GM23338 (cell line): ENCODE data around the gene TUBGCP2. TPM values are rescaled to one million over a fixed set of nuclear protein-coding genes. Genes with fewer than 3 reads are reported as not detected.

Experiments used
- ATAC-seq: fragments of 200-7000 bp; cut with Tn5 transposase; 3 replicates; pipeline ENCODE4 v1.9.1; 2020
- DNase-seq: peaks from one replicate; pipeline ENCODE4 v3.0.0-alpha.2; 2015; ENCODE audit warnings: low spot score
- H2AFZ ChIP-seq: fragments of 200-600 bp; sonication (generic); 2 replicates; pipeline ENCODE4 v1.8.0; 2016; ENCODE audit warnings: antibody characterized with exemption, mild to moderate bottlenecking, moderate library complexity
- H3F3A ChIP-seq: fragments of 200-600 bp; sonication (generic); replicated peaks from 2 replicates; pipeline ENCODE4 v1.8.0; 2017; ENCODE audit warnings: antibody characterized with exemption, mixed run types, low read depth
- H3K27ac ChIP-seq: fragments of 200-600 bp; sonication (generic); 2 replicates; pipeline ENCODE4 v1.6.1; 2016; ENCODE audit warnings: low read depth
- H3K27me3 ChIP-seq: fragments of 200-600 bp; sonication (generic); 2 replicates; pipeline ENCODE4 v1.8.0; 2016; ENCODE audit warnings: mild to moderate bottlenecking, mixed run types, moderate library complexity; ENCODE audit not compliant: insufficient read depth
- H3K36me3 ChIP-seq: fragments of 200-600 bp; sonication (generic); 2 replicates; pipeline ENCODE4 v1.8.0; 2016; ENCODE audit warnings: mild to moderate bottlenecking; ENCODE audit not compliant: insufficient read depth
- H3K4me1 ChIP-seq: fragments of 200-600 bp; sonication (generic); 2 replicates; pipeline ENCODE4 v1.8.0; 2016; ENCODE audit warnings: mild to moderate bottlenecking, moderate library complexity; ENCODE audit not compliant: insufficient read depth
- H3K4me2 ChIP-seq: fragments of 200-600 bp; sonication (generic); 2 replicates; pipeline ENCODE4 v1.7.1; 2017; ENCODE audit warnings: mixed run types
- H3K4me3 ChIP-seq: fragments of 200-600 bp; sonication (generic); 2 replicates; pipeline ENCODE4 v1.6.1; 2016; ENCODE audit warnings: mixed run types
- H3K79me2 ChIP-seq: fragments of 200-600 bp; sonication (generic); replicated peaks from 2 replicates; pipeline ENCODE4 v1.8.0; 2017; ENCODE audit warnings: mild to moderate bottlenecking; ENCODE audit not compliant: insufficient read depth
- H3K9me2 ChIP-seq: fragments of 200-600 bp; sonication (generic); 2 replicates; pipeline ENCODE4 v1.8.0; 2017; ENCODE audit not compliant: insufficient read depth
- H4K20me1 ChIP-seq: fragments of 200-600 bp; sonication (generic); replicated peaks from 2 replicates; pipeline ENCODE4 v1.8.0; 2017; ENCODE audit warnings: mild to moderate bottlenecking; ENCODE audit not compliant: insufficient read depth
- H3K27ac Mint-ChIP-seq: 2 replicates; pipeline ENCODE4 v1.8.0; 2020; ENCODE audit warnings: inconsistent platforms, mild to moderate bottlenecking, moderate library complexity, mixed read lengths
- H3K27me3 Mint-ChIP-seq: 3 replicates; pipeline ENCODE4 v1.8.0; 2022; ENCODE audit warnings: low read depth, mild to moderate bottlenecking, moderate library complexity, mixed read lengths, inconsistent platforms; ENCODE audit not compliant: insufficient read depth, poor library complexity
- H3K36me3 Mint-ChIP-seq: 3 replicates; pipeline ENCODE4 v1.8.0; 2021; ENCODE audit warnings: low read depth, mild to moderate bottlenecking, inconsistent platforms, moderate library complexity, mixed read lengths
- H3K4me1 Mint-ChIP-seq: 3 replicates; pipeline ENCODE4 v1.8.0; 2020; ENCODE audit warnings: mild to moderate bottlenecking, inconsistent platforms, mixed read lengths
- H3K4me3 Mint-ChIP-seq: 3 replicates; pipeline ENCODE4 v1.8.0; 2021; ENCODE audit warnings: moderate library complexity, mild to moderate bottlenecking, inconsistent platforms, mixed read lengths
- H3K9me3 Mint-ChIP-seq: 3 replicates; pipeline ENCODE4 v1.8.0; 2020; ENCODE audit warnings: moderate library complexity, mild to moderate bottlenecking, inconsistent platforms, mixed read lengths
- JUNB ChIP-seq: IDR thresholded peaks from one replicate; pipeline ENCODE4 v1.6.1; 2016; ENCODE audit warnings: antibody characterized with exemption; ENCODE audit not compliant: unreplicated experiment
- NANOG ChIP-seq: IDR thresholded peaks from 2 replicates; pipeline ENCODE4 v1.6.1; 2016; ENCODE audit warnings: antibody characterized with exemption, borderline replicate concordance
- POLR2AphosphoS5 ChIP-seq: IDR thresholded peaks from 2 replicates; pipeline ENCODE4 v1.6.1; 2016; ENCODE audit warnings: antibody characterized with exemption, low read depth
- STAT1 ChIP-seq: IDR thresholded peaks from one replicate; pipeline ENCODE4 v1.6.1; 2016; ENCODE audit warnings: antibody characterized with exemption; ENCODE audit not compliant: unreplicated experiment
- ZNF114 ChIP-seq: fragments of 250-450 bp; sonication (Bioruptor Pico); IDR thresholded peaks from 2 replicates; pipeline ENCODE4 v1.5.0; 2020; ENCODE audit warnings: mild to moderate bottlenecking, moderate library complexity
- ZNF331 ChIP-seq: fragments of 250-450 bp; sonication (Bioruptor Pico); IDR thresholded peaks from 2 replicates; pipeline ENCODE4 v1.5.0; 2020; ENCODE audit warnings: low read depth, mild to moderate bottlenecking, moderate library complexity
- polyA plus RNA-seq: library from polyadenylated mRNA; unstranded; fragments of >200 nt; fragmentation: Nextera tagmentation; extraction: Ambion mirVana; gene quantifications from 2 replicates; pipeline ENCODE4 v1.2.1, GENCODE V29; 2016
- total RNA-seq: library from RNA; depleted of rRNA; stranded (reverse); fragments of >200 nt; shearing (Covaris generic); gene quantifications from 2 replicates; pipeline ENCODE4 v1.2.3, GENCODE V29; 2014
- TF ChIP-seq, protein P1 (sequence below): fragments of 250-450 bp; sonication (Bioruptor Pico); IDR thresholded peaks from 2 replicates; pipeline ENCODE4 v1.5.0; 2020; ENCODE audit warnings: mild to moderate bottlenecking, moderate library complexity

TUBGCP2 gene
- total and polyA plus RNA-seq, 2 experiments from 2014 or later, result 59.6 to 67.7 TPM

GRCh38 chr10:133237241-133237587 is 71.5 kb downstream of the TUBGCP2 start:
- H3K27me3 ChIP-seq, result peaks cover 54% of the 10 kb centered on the region

More at GRCh38 chr10:133237241-133237587, 71.5 kb downstream of the TUBGCP2 start:
- Mint-ChIP-seq H3K27me3 (peaks cover 57% of the 10 kb centered on the region), H3K4me3 (peak overlapping the region; percentile 70), H3K27ac (no peak overlapping the region), H3K36me3 (peaks cover 5% of the 10 kb centered on the region; the same call in 2 of the 3 replicates), H3K4me1 (peaks cover 15% of the 10 kb centered on the region), H3K9me3 (no peaks in the 10 kb centered on the region; the same call in 2 of the 3 replicates)
- Histone ChIP-seq H3K27ac (no peak overlapping the region), H4K20me1 (no peaks in the 10 kb centered on the region; the same call in 1 of the 2 replicates), H3K9me2 (0 out of 2 replicates have a peak, but pooled peaks cover 3% of the 10 kb centered on the region), H3K4me3 (peak overlapping the region; percentile 66), H3F3A (peaks cover 7% of the 10 kb centered on the region; the same call in 1 of the 2 replicates), H3K4me1 (peaks cover 17% of the 10 kb centered on the region), H3K79me2 (peaks cover 4% of the 10 kb centered on the region; the same call in 1 of the 2 replicates), H3K36me3 (no peaks in the 10 kb centered on the region), H2AFZ (peak overlapping the region; percentile 69; the same call in 1 of the 2 replicates), H3K4me2 (peak overlapping the region; percentile 85)
- ATAC-seq (peak; percentile 36), DNase-seq (peak; percentile 64)
- TF ChIP-seq, protein P1, sequence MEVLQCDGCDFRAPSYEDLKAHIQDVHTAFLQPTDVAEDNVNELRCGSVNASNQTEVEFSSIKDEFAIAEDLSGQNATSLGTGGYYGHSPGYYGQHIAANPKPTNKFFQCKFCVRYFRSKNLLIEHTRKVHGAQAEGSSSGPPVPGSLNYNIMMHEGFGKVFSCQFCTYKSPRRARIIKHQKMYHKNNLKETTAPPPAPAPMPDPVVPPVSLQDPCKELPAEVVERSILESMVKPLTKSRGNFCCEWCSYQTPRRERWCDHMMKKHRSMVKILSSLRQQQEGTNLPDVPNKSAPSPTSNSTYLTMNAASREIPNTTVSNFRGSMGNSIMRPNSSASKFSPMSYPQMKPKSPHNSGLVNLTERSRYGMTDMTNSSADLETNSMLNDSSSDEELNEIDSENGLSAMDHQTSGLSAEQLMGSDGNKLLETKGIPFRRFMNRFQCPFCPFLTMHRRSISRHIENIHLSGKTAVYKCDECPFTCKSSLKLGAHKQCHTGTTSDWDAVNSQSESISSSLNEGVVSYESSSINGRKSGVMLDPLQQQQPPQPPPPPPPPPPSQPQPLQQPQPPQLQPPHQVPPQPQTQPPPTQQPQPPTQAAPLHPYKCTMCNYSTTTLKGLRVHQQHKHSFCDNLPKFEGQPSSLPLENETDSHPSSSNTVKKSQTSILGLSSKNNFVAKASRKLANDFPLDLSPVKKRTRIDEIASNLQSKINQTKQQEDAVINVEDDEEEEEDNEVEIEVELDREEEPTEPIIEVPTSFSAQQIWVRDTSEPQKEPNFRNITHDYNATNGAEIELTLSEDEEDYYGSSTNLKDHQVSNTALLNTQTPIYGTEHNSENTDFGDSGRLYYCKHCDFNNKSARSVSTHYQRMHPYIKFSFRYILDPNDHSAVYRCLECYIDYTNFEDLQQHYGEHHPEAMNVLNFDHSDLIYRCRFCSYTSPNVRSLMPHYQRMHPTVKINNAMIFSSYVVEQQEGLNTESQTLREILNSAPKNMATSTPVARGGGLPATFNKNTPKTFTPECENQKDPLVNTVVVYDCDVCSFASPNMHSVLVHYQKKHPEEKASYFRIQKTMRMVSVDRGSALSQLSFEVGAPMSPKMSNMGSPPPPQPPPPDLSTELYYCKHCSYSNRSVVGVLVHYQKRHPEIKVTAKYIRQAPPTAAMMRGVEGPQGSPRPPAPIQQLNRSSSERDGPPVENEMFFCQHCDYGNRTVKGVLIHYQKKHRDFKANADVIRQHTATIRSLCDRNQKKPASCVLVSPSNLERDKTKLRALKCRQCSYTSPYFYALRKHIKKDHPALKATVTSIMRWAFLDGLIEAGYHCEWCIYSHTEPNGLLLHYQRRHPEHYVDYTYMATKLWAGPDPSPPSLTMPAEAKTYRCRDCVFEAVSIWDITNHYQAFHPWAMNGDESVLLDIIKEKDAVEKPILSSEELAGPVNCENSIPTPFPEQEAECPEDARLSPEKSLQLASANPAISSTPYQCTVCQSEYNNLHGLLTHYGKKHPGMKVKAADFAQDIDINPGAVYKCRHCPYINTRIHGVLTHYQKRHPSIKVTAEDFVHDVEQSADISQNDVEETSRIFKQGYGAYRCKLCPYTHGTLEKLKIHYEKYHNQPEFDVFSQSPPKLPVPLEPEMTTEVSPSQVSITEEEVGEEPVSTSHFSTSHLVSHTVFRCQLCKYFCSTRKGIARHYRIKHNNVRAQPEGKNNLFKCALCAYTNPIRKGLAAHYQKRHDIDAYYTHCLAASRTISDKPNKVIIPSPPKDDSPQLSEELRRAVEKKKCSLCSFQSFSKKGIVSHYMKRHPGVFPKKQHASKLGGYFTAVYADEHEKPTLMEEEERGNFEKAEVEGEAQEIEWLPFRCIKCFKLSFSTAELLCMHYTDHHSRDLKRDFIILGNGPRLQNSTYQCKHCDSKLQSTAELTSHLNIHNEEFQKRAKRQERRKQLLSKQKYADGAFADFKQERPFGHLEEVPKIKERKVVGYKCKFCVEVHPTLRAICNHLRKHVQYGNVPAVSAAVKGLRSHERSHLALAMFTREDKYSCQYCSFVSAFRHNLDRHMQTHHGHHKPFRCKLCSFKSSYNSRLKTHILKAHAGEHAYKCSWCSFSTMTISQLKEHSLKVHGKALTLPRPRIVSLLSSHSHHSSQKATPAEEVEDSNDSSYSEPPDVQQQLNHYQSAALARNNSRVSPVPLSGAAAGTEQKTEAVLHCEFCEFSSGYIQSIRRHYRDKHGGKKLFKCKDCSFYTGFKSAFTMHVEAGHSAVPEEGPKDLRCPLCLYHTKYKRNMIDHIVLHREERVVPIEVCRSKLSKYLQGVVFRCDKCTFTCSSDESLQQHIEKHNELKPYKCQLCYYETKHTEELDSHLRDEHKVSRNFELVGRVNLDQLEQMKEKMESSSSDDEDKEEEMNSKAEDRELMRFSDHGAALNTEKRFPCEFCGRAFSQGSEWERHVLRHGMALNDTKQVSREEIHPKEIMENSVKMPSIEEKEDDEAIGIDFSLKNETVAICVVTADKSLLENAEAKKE (CRISPR knock-in tag), result no peak
- no peak for TF ChIP-seq NANOG
- TF ChIP-seq STAT1, result no peak
- no peak for TF ChIP-seq POLR2AphosphoS5
- TF ChIP-seq ZNF114 (CRISPR knock-in tag), result no peak
- no peak for TF ChIP-seq ZNF331 (CRISPR knock-in tag)
- no peak for TF ChIP-seq JUNB
